ENCODE measurements around the gene LYRM1.

DNA sequence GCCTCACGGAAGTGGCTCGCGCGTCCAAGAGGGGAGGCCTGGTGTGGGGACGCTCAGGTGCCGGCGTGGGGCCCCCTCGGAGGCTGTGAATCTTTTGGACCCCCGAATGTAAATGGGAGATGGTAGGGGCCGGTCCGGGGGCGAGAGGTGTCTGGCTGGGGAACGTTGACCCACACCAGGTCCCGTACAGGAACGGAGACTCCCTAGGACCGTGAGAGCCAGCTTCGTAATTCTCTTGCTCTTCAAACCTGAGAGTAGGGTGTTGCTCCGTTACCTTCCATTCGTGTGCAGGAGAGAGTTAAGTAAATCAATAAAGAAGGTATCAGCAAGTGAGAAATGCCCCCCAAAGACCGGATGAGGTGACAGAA is 481 bp downstream of the LYRM1 start:
- no peak for TF ChIP-seq EZH2 (IDR thresholded peaks at IDR 0.05; ENCODE audit: low read length, missing control alignments)
- TF ChIP-seq, protein P1, sequence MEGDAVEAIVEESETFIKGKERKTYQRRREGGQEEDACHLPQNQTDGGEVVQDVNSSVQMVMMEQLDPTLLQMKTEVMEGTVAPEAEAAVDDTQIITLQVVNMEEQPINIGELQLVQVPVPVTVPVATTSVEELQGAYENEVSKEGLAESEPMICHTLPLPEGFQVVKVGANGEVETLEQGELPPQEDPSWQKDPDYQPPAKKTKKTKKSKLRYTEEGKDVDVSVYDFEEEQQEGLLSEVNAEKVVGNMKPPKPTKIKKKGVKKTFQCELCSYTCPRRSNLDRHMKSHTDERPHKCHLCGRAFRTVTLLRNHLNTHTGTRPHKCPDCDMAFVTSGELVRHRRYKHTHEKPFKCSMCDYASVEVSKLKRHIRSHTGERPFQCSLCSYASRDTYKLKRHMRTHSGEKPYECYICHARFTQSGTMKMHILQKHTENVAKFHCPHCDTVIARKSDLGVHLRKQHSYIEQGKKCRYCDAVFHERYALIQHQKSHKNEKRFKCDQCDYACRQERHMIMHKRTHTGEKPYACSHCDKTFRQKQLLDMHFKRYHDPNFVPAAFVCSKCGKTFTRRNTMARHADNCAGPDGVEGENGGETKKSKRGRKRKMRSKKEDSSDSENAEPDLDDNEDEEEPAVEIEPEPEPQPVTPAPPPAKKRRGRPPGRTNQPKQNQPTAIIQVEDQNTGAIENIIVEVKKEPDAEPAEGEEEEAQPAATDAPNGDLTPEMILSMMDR (conservative IDR thresholded peaks at IDR 0.05 in 1 of 2, IDR thresholded peaks at IDR 0.05 in 1 of 2; ENCODE audit: low read depth in 1 of 2, low read length in 2 of 2), result no peak
